ENCODE measurements around the gene CTU1. TPM values are rescaled to one million over a fixed set of nuclear protein-coding genes. Genes with fewer than 3 reads are reported as not detected.

CTU1 gene
- total RNA-seq, 2 experiments from 2014 or later: 1.4 to 1.6 TPM

- Histone ChIP-seq H3K4me1 (ENCODE audit: insufficient read depth, low read length) (no peaks in the 10 kb centered on the region), H3K9me3 (ENCODE audit: control insufficient read depth in 1 of 2, insufficient read depth in 1 of 2, low read length in 2 of 2) (peaks cover 0 to 5% of the 10 kb centered on the region in 2 experiments), H3K27me3 (ENCODE audit: control insufficient read depth in 1 of 2, insufficient read depth in 2 of 2, low read length in 2 of 2) (no peaks in the 10 kb centered on the region), H3K36me3 (ENCODE audit: insufficient read depth, low read length) (no peaks in the 10 kb centered on the region), H3K4me3 (ENCODE audit: low read length) (no peak overlapping the region), H3K27ac (ENCODE audit: low read depth in 1 of 2, low read length in 2 of 2) (no peak overlapping the region)
- Mint-ChIP-seq H3K4me1 (ENCODE audit: low read depth) (no peaks in the 10 kb centered on the region), H3K9me3 (no peaks in the 10 kb centered on the region), H3K27ac (no peak overlapping the region), H3K36me3 (ENCODE audit: low read depth) (no peaks in the 10 kb centered on the region), H3K27me3 (peaks cover 6% of the 10 kb centered on the region), H3K4me3 (no peak overlapping the region)
- ChIA-PET POLR2A (no interaction called here), CTCF (no interaction called here)
- no peak for ATAC-seq (ENCODE audit: poor library complexity)
- DNase-seq: no peak
- TF ChIP-seq, protein P1, sequence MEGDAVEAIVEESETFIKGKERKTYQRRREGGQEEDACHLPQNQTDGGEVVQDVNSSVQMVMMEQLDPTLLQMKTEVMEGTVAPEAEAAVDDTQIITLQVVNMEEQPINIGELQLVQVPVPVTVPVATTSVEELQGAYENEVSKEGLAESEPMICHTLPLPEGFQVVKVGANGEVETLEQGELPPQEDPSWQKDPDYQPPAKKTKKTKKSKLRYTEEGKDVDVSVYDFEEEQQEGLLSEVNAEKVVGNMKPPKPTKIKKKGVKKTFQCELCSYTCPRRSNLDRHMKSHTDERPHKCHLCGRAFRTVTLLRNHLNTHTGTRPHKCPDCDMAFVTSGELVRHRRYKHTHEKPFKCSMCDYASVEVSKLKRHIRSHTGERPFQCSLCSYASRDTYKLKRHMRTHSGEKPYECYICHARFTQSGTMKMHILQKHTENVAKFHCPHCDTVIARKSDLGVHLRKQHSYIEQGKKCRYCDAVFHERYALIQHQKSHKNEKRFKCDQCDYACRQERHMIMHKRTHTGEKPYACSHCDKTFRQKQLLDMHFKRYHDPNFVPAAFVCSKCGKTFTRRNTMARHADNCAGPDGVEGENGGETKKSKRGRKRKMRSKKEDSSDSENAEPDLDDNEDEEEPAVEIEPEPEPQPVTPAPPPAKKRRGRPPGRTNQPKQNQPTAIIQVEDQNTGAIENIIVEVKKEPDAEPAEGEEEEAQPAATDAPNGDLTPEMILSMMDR (IDR thresholded peaks at IDR 0.05): no peak
- intact Hi-C loops (cut with DNase I, micrococcal nuclease): no loop called here
Measured at GRCh38 chr19:51078731-51079130, 29.5 kb downstream of the CTU1 start.

DNA sequence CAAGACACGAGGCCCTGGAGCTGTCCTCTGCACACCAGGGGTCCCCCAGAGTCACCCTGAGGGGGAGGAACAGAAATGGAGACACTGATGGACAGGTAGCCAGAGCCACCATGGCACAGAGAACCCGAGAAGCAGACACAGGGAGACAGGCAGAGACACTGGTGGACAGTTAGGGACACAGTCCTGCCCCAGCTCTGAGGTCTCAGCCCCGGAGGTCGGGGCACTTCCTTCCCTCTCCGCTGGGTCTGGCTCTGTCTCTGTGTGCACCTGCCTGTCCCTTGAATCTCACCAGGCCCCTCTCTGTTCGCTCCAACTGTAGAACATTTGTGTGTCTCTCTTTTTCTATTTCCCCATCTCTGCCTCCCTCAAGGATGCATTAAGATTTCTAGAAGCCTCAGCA lies 30.1 kb downstream of the CTU1 start:
- no peaks in the 10 kb centered on the region for H3K36me3 ChIP-seq (ENCODE audit: insufficient read depth, low read length)
- no peak overlapping the region for H3K4me3 Mint-ChIP-seq
- ATAC-seq (ENCODE audit: poor library complexity) (no peak), DNase-seq (no peak)
- intact Hi-C loops (cut with DNase I, micrococcal nuclease): no loop called here
- TF ChIP-seq, protein P1 (IDR thresholded peaks at IDR 0.05): no peak
- H3K27ac Mint-ChIP-seq: no peak overlapping the region
- ChIA-PET CTCF (no interaction called here), POLR2A (no interaction called here)
- peaks cover 0 to 5% of the 10 kb centered on the region in 2 experiments for H3K9me3 ChIP-seq (ENCODE audit: control insufficient read depth in 1 of 2, insufficient read depth in 1 of 2, low read length in 2 of 2)
- H3K9me3 Mint-ChIP-seq: peaks cover 4% of the 10 kb centered on the region
- H3K36me3 Mint-ChIP-seq (ENCODE audit: low read depth): no peaks in the 10 kb centered on the region
- no peak overlapping the region for H3K27ac ChIP-seq (ENCODE audit: low read depth in 1 of 2, low read length in 2 of 2)
- no peaks in the 10 kb centered on the region for H3K4me1 Mint-ChIP-seq (ENCODE audit: low read depth)
- H3K4me1 ChIP-seq (ENCODE audit: insufficient read depth, low read length): no peaks in the 10 kb centered on the region
- H3K27me3 Mint-ChIP-seq: peaks cover 6% of the 10 kb centered on the region
- H3K27me3 ChIP-seq (ENCODE audit: control insufficient read depth in 1 of 2, insufficient read depth in 2 of 2, low read length in 2 of 2): no peaks in the 10 kb centered on the region
- no peak overlapping the region for H3K4me3 ChIP-seq (ENCODE audit: low read length)

- Histone ChIP-seq H3K36me3 (ENCODE audit: insufficient read depth, low read length) (no peaks in the 10 kb centered on the region), H3K27me3 (ENCODE audit: control insufficient read depth in 1 of 2, insufficient read depth in 2 of 2, low read length in 2 of 2) (no peaks in the 10 kb centered on the region), H3K4me3 (ENCODE audit: low read length) (no peak overlapping the region), H3K27ac (ENCODE audit: low read depth in 1 of 2, low read length in 2 of 2) (no peak overlapping the region), H3K4me1 (ENCODE audit: insufficient read depth, low read length) (no peaks in the 10 kb centered on the region), H3K9me3 (ENCODE audit: control insufficient read depth in 1 of 2, insufficient read depth in 1 of 2, low read length in 2 of 2) (peaks cover 0 to 5% of the 10 kb centered on the region in 2 experiments)
- Mint-ChIP-seq H3K27me3 (peaks cover 4% of the 10 kb centered on the region), H3K4me3 (no peak overlapping the region), H3K27ac (no peak overlapping the region), H3K36me3 (ENCODE audit: low read depth) (no peaks in the 10 kb centered on the region), H3K4me1 (ENCODE audit: low read depth) (no peaks in the 10 kb centered on the region), H3K9me3 (peaks cover 7% of the 10 kb centered on the region)
- ATAC-seq (ENCODE audit: poor library complexity): no peak
- DNase-seq: no peak
- ChIA-PET POLR2A (no interaction called here), CTCF (no interaction called here)
- intact Hi-C loops (cut with DNase I, micrococcal nuclease): no loop called here
- TF ChIP-seq, protein P1 (IDR thresholded peaks at IDR 0.05): no peak
Measured at GRCh38 chr19:51076631-51077213, 31.5 kb downstream of the CTU1 start.
